Endodermal cell (in vitro differentiated cells): ENCODE data around the gene PIK3CD. TPM values are rescaled to one million over a fixed set of nuclear protein-coding genes. Genes with fewer than 3 reads are reported as not detected.

Source experiments
- DNase-seq: peaks from one replicate; pipeline ENCODE4 v3.0.0-alpha.2; 2017
- H3K27ac ChIP-seq: 2 replicates; pipeline ENCODE4 v1.5.1; 2013; ENCODE audit warnings: mild to moderate bottlenecking, low read depth, low read length, moderate library complexity
- H3K27me3 ChIP-seq: 2 replicates; pipeline ENCODE4 v1.6.1; 2013; ENCODE audit warnings: mild to moderate bottlenecking, low read length, moderate library complexity; ENCODE audit not compliant: insufficient read depth, control insufficient read depth, poor library complexity, severe bottlenecking
- H3K36me3 ChIP-seq: 2 replicates; pipeline ENCODE4 v1.7.0; 2013; ENCODE audit warnings: mild to moderate bottlenecking, low read length, moderate library complexity; ENCODE audit not compliant: control insufficient read depth, insufficient read depth
- H3K4me1 ChIP-seq: one replicate; pipeline ENCODE4 v1.7.0; 2013; ENCODE audit warnings: low read length; ENCODE audit not compliant: control insufficient read depth, insufficient read depth
- H3K4me3 ChIP-seq: 2 replicates; pipeline ENCODE4 v1.5.1; 2013; ENCODE audit warnings: mild to moderate bottlenecking, low read length, moderate library complexity
- H3K9ac ChIP-seq: 2 replicates; pipeline ENCODE4 v1.6.1; 2013; ENCODE audit warnings: mild to moderate bottlenecking, low read length, moderate library complexity; ENCODE audit not compliant: poor library complexity, severe bottlenecking; ENCODE audit errors: extremely low read depth
- H3K9me3 ChIP-seq: 2 replicates; pipeline ENCODE4 v1.6.1; 2013; ENCODE audit warnings: mild to moderate bottlenecking, low read length, moderate library complexity; ENCODE audit not compliant: control insufficient read depth
- H3K27ac Mint-ChIP-seq: 2 replicates; pipeline ENCODE4 v1.8.0; 2020; ENCODE audit warnings: mixed read lengths
- H3K27me3 Mint-ChIP-seq: 2 replicates; pipeline ENCODE4 v1.8.0; 2021; ENCODE audit warnings: mild to moderate bottlenecking, mixed read lengths; ENCODE audit not compliant: insufficient read depth
- H3K36me3 Mint-ChIP-seq: 2 replicates; pipeline ENCODE4 v1.8.0; 2020; ENCODE audit warnings: low read depth, mixed read lengths
- H3K4me1 Mint-ChIP-seq: 2 replicates; pipeline ENCODE4 v1.8.0; 2020; ENCODE audit warnings: mixed read lengths
- H3K4me3 Mint-ChIP-seq: 2 replicates; pipeline ENCODE4 v1.8.0; 2020; ENCODE audit warnings: mild to moderate bottlenecking, moderate library complexity, mixed read lengths
- H3K9me3 Mint-ChIP-seq: 2 replicates; pipeline ENCODE4 v1.8.0; 2020; ENCODE audit warnings: mild to moderate bottlenecking, mixed read lengths
- CTCF ChIP-seq: fragments of 200-600 bp; sonication (generic); conservative IDR thresholded peaks from 2 replicates; pipeline ENCODE4 v1.5.0; 2021; ENCODE audit warnings: antibody characterized with exemption, mild to moderate bottlenecking
- WGBS, 2 experiments: methylation state at CpG; one replicate each; pipeline versions ENCODE4 v1.1.5 to v1.1.7; 2013; ENCODE audit warnings: missing lambda C conversion rate in 2 of 2, mixed read lengths in 1 of 2; ENCODE audit not compliant: insufficient coverage in 1 of 2, insufficient read length in 1 of 2; 5-methylcytosine and 5-hydroxymethylcytosine counted together
- total RNA-seq, 2 donors: library from RNA; stranded (reverse); fragmentation: NEBNext Ultra II Directional in 1 of 2; extraction: Animal tissue kit (Norgen Biotek cat#: 25700) in 1 of 2; gene quantifications; 2 replicates in 1 of 2; 3 replicates in 1 of 2; pipeline ENCODE4 v1.2.1, GENCODE V29; 2021

The PIK3CD gene
- total RNA-seq, 2 donors from 2014 or later: 13.9 to 14.2 TPM

DNA sequence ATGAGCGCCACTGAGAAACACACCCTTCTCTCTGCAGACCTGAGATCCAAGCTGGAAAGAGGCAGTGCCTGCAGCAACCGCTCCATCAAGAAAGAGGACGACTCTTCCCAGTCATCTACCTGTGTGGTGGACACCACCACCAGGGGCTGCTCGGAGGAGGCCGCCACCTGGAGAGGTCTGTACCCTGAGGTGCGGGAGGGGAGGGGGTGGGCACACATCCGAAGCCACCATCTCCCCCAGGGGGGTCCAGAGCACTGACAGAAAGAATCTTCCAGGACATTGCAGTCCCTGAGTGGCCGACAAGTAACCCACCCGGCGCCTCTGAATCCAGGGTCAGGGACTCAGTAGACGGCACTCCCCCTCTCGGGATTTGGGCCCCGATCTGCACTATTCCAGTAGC, 39.8 kb upstream of the PIK3CD start:
- Mint-ChIP-seq H3K4me1 (no peaks in the 10 kb centered on the region), H3K27me3 (no peaks in the 10 kb centered on the region), H3K36me3 (peaks cover 13% of the 10 kb centered on the region), H3K4me3 (no peak overlapping the region), H3K27ac (no peak overlapping the region), H3K9me3 (no peaks in the 10 kb centered on the region)
- no peaks in the 10 kb centered on the region for H3K4me1 ChIP-seq
- no peaks in the 10 kb centered on the region for H3K27me3 ChIP-seq
- no peak overlapping the region for H3K27ac ChIP-seq
- peaks cover 6% of the 10 kb centered on the region for H3K36me3 ChIP-seq
- WGBS, 2 experiments: 82 to 86% methylated on average over 7 to 13 of the region's 13 CpGs
- no peak for DNase-seq
- no peaks in the 10 kb centered on the region for H3K9me3 ChIP-seq
- H3K9ac ChIP-seq: no peak overlapping the region
- no peak overlapping the region for H3K4me3 ChIP-seq
- TF ChIP-seq CTCF: no peak

DNA sequence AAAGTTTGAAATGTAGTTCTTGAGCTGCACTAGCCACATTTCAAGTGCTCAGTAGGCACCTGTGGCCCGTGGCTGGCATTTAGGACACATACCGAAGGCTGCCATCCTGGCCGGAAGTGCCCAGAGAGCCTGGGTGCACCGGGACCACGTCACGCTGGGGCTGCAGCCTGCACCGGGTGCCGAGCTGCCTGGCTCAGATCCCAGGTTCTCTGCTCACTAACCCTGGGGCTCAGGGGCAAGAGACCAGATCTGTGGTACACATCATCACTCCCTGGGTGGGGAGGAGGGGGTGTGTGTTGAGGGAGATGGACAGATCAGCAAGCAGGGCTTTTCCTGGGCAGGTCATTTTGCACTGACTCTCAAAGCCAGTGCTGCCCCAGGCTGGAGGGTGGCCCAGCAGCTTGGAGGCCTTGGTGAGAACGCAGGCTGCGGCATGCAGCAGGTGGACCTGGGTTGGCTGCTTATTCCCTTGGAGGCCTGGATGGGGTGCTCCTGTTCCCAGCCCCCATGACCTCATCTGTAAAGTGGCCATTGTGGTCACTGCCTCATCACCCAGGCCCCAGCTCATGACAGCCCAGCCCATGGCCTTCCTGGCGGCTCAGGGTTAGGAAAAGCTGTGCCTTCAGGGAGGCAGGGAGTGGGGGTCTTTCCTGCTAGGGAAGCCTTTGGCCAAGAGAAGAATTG, 39.2 kb upstream of the PIK3CD start:
- Mint-ChIP-seq H3K27ac (no peak overlapping the region), H3K27me3 (no peaks in the 10 kb centered on the region), H3K36me3 (peaks cover 13% of the 10 kb centered on the region), H3K9me3 (no peaks in the 10 kb centered on the region), H3K4me1 (no peaks in the 10 kb centered on the region), H3K4me3 (no peak overlapping the region)
- no peak overlapping the region for H3K9ac ChIP-seq
- no peak overlapping the region for H3K27ac ChIP-seq
- no peak overlapping the region for H3K4me3 ChIP-seq
- H3K9me3 ChIP-seq: no peaks in the 10 kb centered on the region
- no peak for TF ChIP-seq CTCF
- H3K4me1 ChIP-seq: no peaks in the 10 kb centered on the region
- no peak for DNase-seq
- H3K36me3 ChIP-seq: peaks cover 6% of the 10 kb centered on the region
- 93 to 96% methylated on average over 8 to 11 of the region's 11 CpGs for WGBS, 2 experiments
- no peaks in the 10 kb centered on the region for H3K27me3 ChIP-seq

DNA sequence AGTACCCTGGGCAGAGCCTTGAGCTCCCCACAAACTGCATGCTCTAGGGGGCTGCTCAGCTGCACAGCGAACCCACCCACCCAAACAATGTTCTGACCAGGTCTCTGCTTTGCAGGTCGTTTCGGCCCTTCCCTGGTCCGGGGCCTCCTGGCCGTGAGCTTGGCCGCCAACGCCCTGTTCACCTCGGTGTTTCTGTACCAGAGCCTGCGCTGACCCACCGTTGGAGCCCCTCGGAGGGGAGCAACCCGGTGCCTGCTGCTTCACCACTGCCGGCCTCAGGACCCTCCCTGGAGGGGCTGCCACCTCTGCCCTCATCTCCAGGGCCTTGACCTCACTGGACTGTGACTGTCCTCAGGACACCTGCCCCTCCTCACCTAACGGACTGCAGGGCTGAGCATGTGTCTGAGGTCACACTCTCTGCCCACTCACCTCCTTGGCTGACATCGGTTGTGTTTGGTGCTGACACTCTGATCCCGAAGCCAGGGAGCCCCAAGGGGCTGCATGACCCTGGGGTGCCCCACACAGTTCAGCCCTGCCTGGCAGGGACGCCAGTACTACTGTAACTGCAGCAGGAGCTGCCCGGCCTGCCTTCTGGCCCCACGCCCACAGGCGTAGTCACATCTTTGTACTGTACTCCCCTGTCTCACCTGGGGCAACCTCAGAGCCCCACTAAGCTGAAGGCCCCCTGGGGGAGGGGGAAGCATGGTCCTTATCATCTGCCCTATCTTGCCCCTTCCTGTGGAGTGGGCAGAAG, 38.5 kb upstream of the PIK3CD start:
- H3K27ac Mint-ChIP-seq: no peak overlapping the region
- H3K9me3 Mint-ChIP-seq: no peaks in the 10 kb centered on the region
- H3K27me3 ChIP-seq: no peaks in the 10 kb centered on the region
- peaks cover 6% of the 10 kb centered on the region for H3K36me3 ChIP-seq
- H3K36me3 Mint-ChIP-seq: peaks cover 13% of the 10 kb centered on the region
- H3K4me1 Mint-ChIP-seq: no peaks in the 10 kb centered on the region
- H3K4me1 ChIP-seq: no peaks in the 10 kb centered on the region
- no peak for TF ChIP-seq CTCF
- no peak for DNase-seq
- H3K9ac ChIP-seq: no peak overlapping the region
- H3K27ac ChIP-seq: no peak overlapping the region
- H3K4me3 ChIP-seq: no peak overlapping the region
- 92 to 93% methylated on average over 12 to 20 of the region's 20 CpGs for WGBS, 2 experiments
- H3K9me3 ChIP-seq: no peaks in the 10 kb centered on the region
- H3K4me3 Mint-ChIP-seq: no peak overlapping the region
- H3K27me3 Mint-ChIP-seq: no peaks in the 10 kb centered on the region
